Left lung (tissue), 10 donors: Measurements from ENCODE around the gene TCEANC2. TPM values are rescaled to one million over a fixed set of nuclear protein-coding genes. Genes with fewer than 3 reads are reported as not detected.

Experiments
- ATAC-seq: fragments of 200-7000 bp; cut with Tn5 transposase; one replicate; pipeline ENCODE4 v1.9.1; 2020; ENCODE audit warnings: moderate library complexity
- DNase-seq, 4 donors: peaks; one replicate each; pipeline ENCODE4 v3.0.0-alpha.2; 2013 to 2020
- H3K27ac ChIP-seq, 2 donors: fragments of 200-600 bp; sonication (generic) in 1 of 2; one replicate each; pipeline versions ENCODE4 v1.5.0 to v1.8.0; 2020 to 2021
- H3K27me3 ChIP-seq, 2 donors: fragments of 200-600 bp; sonication (generic) in 1 of 2; one replicate each; pipeline versions ENCODE4 v1.5.0 to v1.8.0; 2020 to 2021
- H3K36me3 ChIP-seq, 2 donors: fragments of 200-600 bp; sonication (generic) in 1 of 2; one replicate each; pipeline versions ENCODE4 v1.5.0 to v1.8.0; 2020 to 2021
- H3K4me1 ChIP-seq, 2 donors: fragments of 200-600 bp; one replicate each; pipeline ENCODE4 v1.8.0; 2021
- H3K4me3 ChIP-seq, 2 donors: fragments of 200-600 bp; sonication (generic) in 1 of 2; one replicate each; pipeline versions ENCODE4 v1.5.0 to v1.8.0; 2020 to 2021; ENCODE audit warnings: mild to moderate bottlenecking in 1 of 2
- H3K9me3 ChIP-seq, 2 donors: fragments of 200-600 bp; sonication (generic) in 1 of 2; one replicate each; pipeline versions ENCODE4 v1.5.0 to v1.8.0; 2020 to 2021
- intact Hi-C, 2 donors: fragments of 100-400 bp; cut with DNase I; formaldehyde crosslinking; loops; one replicate each; pipeline versions ENCODE4 v1.11.2 to v1.14.2; 2022
- polyA plus RNA-seq, 6 donors: library from polyadenylated mRNA; unstranded; fragments of 120-200 nt; gene quantifications; one replicate each; pipeline ENCODE4 v1.2.1, GENCODE V29; 2013; ENCODE audit not compliant: insufficient read length in 6 of 6
- total RNA-seq, 2 donors: library from RNA; stranded (reverse); fragmentation: NEBNext Ultra II Directional; extraction: Animal tissue kit (Norgen Biotek cat#: 25700); gene quantifications; one replicate each; pipeline ENCODE4 v1.2.1, GENCODE V29; 2021
- TF ChIP-seq, protein P1 (sequence below), 2 donors: fragments of 200-600 bp; sonication (generic) in 1 of 2; IDR thresholded peaks; one replicate each; pipeline versions ENCODE4 v1.5.0 to v1.8.0; 2021; ENCODE audit warnings: antibody characterized with exemption in 2 of 2
- donor health status: DM: no; HTN: yes; CAD: no.
- donor health status: DM: no; HTN: no; CAD: no.

TCEANC2 gene
- total and polyA plus RNA-seq, 8 donors: 5.2 to 13.3 (median 10.2) TPM

DNA sequence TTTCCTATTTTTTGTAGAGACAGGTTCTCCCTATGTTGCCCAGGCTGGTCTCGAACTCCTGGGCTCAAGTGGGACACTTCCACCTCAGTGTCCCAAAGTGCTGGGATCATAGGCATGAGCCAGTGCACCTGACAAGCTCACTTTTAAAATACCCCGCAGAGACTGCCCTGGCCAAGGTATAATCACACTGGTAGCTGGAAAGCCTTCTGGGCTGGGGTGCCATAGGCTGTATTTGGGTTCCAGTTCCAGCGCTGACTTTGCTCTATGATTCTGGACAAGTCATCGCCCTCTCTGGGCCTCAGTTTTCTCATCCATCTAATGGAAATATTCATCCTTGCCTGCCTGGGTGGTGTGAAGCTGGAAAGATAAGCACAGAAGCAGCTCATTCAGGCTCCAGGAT lies 45.8 kb upstream of the TCEANC2 start:
- TF ChIP-seq, protein P1, sequence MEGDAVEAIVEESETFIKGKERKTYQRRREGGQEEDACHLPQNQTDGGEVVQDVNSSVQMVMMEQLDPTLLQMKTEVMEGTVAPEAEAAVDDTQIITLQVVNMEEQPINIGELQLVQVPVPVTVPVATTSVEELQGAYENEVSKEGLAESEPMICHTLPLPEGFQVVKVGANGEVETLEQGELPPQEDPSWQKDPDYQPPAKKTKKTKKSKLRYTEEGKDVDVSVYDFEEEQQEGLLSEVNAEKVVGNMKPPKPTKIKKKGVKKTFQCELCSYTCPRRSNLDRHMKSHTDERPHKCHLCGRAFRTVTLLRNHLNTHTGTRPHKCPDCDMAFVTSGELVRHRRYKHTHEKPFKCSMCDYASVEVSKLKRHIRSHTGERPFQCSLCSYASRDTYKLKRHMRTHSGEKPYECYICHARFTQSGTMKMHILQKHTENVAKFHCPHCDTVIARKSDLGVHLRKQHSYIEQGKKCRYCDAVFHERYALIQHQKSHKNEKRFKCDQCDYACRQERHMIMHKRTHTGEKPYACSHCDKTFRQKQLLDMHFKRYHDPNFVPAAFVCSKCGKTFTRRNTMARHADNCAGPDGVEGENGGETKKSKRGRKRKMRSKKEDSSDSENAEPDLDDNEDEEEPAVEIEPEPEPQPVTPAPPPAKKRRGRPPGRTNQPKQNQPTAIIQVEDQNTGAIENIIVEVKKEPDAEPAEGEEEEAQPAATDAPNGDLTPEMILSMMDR (IDR thresholded peaks at IDR 0.05): no peak
- intact Hi-C loops: no loop called here
- Histone ChIP-seq H3K4me3 (no peak overlapping the region), H3K36me3 (no peaks in the 10 kb centered on the region), H3K27ac (no peak overlapping the region), H3K27me3 (peaks cover 0 to 21% of the 10 kb centered on the region in 2 donors), H3K9me3 (no peaks in the 10 kb centered on the region), H3K4me1 (no peaks in the 10 kb centered on the region)
- DNase-seq (no peak), ATAC-seq (no peak)

DNA sequence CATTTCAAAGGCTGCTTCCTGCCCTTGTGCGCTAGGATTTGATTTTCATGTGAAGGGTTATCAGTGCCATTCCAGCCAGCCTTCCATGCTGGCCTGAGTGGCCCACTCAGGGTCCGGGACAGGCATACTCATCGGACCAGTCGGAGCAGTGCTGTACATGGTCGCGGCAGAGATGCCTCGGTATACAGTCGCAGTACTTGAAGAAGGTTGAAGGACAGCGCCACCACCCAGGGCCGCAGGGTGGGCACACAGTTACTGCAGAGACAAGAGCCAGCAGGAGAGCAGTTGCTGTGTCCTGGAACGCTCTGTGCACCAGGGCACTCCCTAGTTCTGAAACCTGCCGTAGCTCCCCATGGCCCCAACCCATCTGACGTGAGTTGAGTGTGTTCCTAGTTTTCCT lies 44.5 kb upstream of the TCEANC2 start:
- H3K27ac ChIP-seq: no peak overlapping the region
- H3K9me3 ChIP-seq: no peaks in the 10 kb centered on the region
- H3K27me3 ChIP-seq: peaks cover 0 to 27% of the 10 kb centered on the region in 2 donors
- intact Hi-C loops: no loop called here
- no peaks in the 10 kb centered on the region for H3K36me3 ChIP-seq
- DNase-seq (no peak), ATAC-seq (no peak)
- H3K4me3 ChIP-seq: no peak overlapping the region
- TF ChIP-seq, protein P1 (IDR thresholded peaks at IDR 0.05): no peak
- H3K4me1 ChIP-seq: no peaks in the 10 kb centered on the region

DNA sequence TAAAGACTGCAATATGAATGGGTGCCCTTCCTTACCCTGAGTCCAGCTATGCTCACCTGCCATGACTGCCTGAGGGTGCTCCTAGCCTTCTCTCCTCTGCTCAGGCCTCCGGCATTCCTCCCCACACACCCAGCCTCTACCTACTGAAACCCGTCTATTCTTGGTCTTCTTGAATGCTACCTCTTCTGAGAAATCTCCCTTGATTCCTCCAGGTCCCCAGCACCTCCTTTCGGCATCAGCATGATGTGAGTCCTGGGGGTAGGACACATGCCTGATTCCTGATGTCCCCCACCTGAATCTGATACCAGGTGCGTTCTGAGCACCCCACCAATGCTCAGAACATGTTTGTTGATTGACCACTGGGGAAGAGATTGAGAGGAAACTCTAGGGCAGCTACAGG lies 44.0 kb upstream of the TCEANC2 start:
- no peak for ATAC-seq
- TF ChIP-seq, protein P1 (IDR thresholded peaks at IDR 0.05): no peak
- Histone ChIP-seq H3K4me3 (no peak overlapping the region), H3K27me3 (peaks cover 0 to 33% of the 10 kb centered on the region in 2 donors), H3K36me3 (no peaks in the 10 kb centered on the region), H3K9me3 (no peaks in the 10 kb centered on the region), H3K4me1 (no peaks in the 10 kb centered on the region), H3K27ac (no peak overlapping the region)
- no peak for DNase-seq
- intact Hi-C loops: no loop called here

DNA sequence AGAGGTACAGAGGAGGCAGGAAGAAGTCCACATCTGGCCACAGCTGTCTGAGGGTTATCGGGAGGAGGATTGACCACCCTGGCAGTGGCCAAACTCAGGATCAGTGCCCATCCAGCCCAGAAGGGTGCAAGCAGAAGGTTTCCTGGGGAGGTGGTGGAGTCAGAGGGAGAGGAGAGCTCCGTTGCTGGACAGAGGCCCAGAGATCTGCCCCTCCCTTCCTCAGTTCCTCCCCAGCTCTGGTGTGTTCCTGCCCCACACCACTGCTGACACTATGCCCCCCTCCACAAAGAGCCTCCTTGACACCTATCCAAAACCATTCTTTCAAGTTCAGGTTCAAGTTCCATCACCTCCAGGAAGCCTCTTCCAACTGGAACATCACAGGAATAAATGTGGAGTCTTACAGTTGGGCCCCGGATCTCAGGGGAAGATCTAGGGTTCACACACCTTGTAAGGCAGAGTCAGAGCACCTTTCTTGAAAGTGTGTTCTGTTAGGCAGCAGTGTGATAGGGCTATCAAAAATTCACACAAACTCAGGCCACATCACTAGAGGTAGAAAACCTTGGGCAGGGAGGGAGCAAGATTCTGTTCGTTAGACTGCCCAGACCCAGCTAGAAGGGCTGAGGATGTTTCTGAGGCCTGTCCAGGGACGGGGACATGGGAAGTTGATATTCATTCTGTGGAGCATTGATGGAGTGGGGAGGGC lies 42.8 kb upstream of the TCEANC2 start:
- no peak overlapping the region for H3K4me3 ChIP-seq
- H3K36me3 ChIP-seq: no peaks in the 10 kb centered on the region
- no peak for DNase-seq
- no peaks in the 10 kb centered on the region for H3K4me1 ChIP-seq
- H3K9me3 ChIP-seq: no peaks in the 10 kb centered on the region
- intact Hi-C loops: no loop called here
- H3K27ac ChIP-seq: no peak overlapping the region
- TF ChIP-seq, protein P1 (IDR thresholded peaks at IDR 0.05): no peak
- ATAC-seq: no peak
- H3K27me3 ChIP-seq: peaks cover 0 to 37% of the 10 kb centered on the region in 2 donors

DNA sequence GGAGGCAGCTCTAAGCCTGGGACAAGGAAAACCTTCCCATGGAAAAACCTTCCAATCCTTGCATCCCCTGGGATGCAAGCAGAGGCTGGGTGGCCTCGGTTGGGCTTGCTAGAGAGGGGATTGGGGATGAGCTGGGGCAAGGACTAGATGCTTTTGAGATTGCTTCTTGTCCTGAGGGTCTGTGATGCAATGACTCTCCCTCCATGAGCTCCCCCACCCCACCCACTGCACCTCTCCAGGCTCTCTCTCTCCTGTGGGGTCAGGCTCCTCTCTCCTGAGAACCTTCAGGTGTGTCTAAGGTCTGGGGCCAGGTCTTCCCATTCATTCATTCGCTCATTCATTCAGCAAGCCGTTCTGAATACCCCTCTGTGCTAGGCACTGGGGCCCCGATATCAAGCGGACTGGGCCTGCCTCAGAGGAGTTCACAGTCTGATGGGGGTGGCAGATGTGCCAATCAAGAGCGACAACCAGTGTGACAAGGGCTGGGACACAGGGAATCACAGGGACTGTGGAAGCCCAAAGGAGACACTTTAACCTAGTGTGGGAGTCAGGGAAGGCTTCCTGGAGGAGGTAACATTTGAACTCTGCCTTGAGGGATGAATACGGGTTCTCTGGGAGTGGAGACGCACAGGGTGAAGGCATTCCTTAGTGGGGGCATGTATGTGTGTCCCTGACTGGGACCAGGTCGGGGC lies 41.9 kb upstream of the TCEANC2 start:
- no peaks in the 10 kb centered on the region for H3K4me1 ChIP-seq
- ATAC-seq (no peak), DNase-seq (no peak)
- H3K4me3 ChIP-seq: no peak overlapping the region
- TF ChIP-seq, protein P1 (IDR thresholded peaks at IDR 0.05): no peak
- peaks cover 0 to 37% of the 10 kb centered on the region in 2 donors for H3K27me3 ChIP-seq
- H3K9me3 ChIP-seq: no peaks in the 10 kb centered on the region
- no peaks in the 10 kb centered on the region for H3K36me3 ChIP-seq
- no peak overlapping the region for H3K27ac ChIP-seq
- intact Hi-C loops: no loop called here
